ENCODE measurements around the gene CFAP65. TPM values are rescaled to one million over a fixed set of nuclear protein-coding genes. Genes with fewer than 3 reads are reported as not detected.
A peak's percentile ranks its signal among the peaks of the same experiment; 100 is the strongest.

CFAP65 gene
- polyA plus RNA-seq, 3 donors, result 0.11 to 0.37 (median 0.36) TPM

DNA sequence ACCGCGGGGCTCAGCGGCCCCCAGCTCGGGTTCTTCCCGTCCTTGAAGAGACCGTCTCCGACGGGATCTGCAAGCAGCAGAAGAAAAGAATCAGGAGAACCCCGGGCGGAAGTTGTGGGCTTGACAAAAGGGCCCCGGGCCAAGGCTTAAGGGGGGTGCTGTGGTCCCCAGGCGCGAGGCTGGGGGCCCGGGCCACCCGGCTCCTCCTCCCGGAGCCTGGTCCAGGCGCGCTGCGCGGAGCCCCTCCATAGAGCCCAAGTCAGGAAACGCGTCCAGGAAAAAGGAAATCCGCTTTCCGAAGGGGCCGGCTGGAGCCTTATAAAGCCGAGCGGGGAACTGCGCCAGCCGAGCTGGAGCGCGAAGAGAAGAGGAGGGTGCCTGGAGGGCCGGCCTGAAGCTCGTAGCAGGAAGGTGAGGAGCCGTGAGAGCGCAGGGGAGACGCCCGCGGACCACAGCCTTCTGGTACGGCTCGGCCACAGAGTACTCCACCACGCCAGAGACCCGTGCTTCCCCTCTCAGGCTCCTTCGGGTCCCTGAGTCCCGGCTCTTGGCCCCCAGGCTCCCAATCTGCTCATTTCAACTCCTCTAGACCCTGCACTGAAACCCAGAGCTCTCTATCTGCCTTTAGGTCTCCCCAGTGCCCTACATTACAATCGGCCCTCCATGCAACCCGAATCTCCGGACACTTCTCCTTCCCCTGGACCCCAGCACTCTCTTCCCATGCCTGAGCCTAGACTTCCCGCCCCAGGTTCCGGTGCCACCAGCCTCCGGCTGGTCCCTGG is 56.9 kb downstream of the CFAP65 start:
- no peak for DNase-seq (ENCODE audit: extremely low read depth in 1 of 11, low read depth in 9 of 11, low spot score in 4 of 11)

DNA sequence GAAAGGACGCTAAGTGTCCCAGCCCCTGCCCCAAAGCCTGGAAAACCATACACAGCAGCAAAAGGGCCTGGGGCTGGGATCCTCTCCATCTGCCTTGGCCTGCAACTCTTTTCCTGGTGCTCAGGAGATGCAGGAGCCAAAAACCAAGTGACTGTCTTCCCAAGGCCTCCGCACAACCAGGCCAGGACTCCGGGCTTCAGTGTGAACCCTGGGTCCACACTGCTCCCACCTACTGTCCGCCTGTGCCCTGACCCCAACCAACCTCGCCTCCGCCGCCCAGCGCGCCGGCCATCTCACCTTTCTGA is 57.4 kb downstream of the CFAP65 start:
- no peak for DNase-seq (ENCODE audit: extremely low read depth in 1 of 11, low read depth in 9 of 11, low spot score in 4 of 11)

GRCh38 chr2:218983263-218983933 is 57.9 kb downstream of the CFAP65 start:
- no peak for DNase-seq (ENCODE audit: extremely low read depth in 1 of 11, low read depth in 9 of 11, low spot score in 4 of 11)

DNA sequence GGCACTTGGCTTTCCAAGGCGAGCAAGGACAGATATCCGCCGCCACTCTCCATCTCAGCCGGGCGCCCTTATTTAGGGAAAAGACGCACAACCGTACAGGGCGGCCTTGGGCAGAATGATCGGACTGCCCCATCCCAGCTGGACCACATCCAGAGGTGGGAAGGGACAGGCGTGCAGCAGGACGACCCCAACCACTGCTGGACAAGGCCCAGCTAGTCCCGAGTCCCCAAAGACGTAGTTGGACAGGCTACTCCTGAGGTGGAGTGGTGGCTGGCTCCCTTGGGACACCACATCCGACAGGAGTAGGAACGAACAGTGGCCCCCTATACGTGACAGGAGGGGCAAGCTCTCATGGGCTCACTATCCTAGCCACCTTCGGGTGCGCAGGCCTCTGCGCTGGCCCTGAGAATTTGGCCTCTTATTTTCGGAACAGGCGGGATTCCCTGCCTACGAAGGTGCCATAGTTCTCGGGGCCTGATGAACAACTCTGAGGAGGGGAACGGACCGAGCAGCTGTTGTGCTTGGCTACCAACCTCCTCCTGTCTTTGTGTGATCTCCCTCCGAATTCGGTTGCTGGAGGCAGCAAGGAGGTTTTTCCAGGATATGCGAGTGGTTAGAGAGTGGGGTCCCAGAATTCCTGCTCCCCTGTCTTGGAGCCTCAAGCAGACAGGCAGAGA is 58.6 kb downstream of the CFAP65 start:
- DNase-seq (ENCODE audit: extremely low read depth in 1 of 11, low read depth in 9 of 11, low spot score in 4 of 11), result no peak

DNA sequence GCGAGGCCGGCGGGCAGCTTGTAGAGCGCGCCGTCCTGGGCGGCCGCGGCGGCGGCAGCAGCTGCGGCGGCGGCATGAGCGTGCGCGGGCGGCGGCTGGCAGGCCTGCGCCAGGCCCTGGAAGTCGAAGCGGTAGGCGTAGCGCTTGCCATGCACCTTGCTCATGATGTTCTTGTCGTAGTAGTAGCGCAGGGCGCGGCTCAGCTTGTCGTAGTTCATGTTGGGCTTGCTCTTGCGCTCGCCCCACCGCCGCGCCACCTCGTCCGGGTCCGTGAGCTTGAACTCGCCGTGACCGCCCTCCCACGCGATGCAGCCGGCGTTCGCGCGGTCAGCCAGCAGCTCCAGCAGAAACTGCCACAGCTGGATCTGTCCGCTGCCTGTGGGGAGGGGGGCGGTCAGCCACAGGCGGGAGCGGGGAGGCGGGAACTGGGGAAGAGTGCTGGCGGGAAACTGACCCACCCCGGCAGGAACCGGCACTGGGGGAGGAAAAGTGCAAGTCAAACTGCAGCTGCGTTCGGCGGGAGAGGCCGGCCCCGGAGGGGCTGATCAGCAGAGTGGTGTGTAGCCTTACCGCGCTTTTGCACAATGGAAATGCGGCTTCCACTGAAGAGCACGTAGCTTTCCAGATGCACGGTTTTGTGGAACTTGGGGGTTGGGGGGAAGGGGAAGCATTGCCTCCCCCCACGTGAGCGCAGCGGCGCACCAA is 59.3 kb downstream of the CFAP65 start:
- peak in 2 of 11 donors; percentile 30 to 31 for DNase-seq (ENCODE audit: extremely low read depth in 1 of 11, low read depth in 9 of 11, low spot score in 4 of 11)

- no peak for DNase-seq (ENCODE audit: extremely low read depth in 1 of 11, low read depth in 9 of 11, low spot score in 4 of 11)
Measured at GRCh38 chr2:218981390-218981880, 59.9 kb downstream of the CFAP65 start.

- DNase-seq (ENCODE audit: extremely low read depth in 1 of 11, low read depth in 9 of 11, low spot score in 4 of 11), result no peak
Measured at GRCh38 chr2:218980735-218981389, 60.5 kb downstream of the CFAP65 start.

DNA sequence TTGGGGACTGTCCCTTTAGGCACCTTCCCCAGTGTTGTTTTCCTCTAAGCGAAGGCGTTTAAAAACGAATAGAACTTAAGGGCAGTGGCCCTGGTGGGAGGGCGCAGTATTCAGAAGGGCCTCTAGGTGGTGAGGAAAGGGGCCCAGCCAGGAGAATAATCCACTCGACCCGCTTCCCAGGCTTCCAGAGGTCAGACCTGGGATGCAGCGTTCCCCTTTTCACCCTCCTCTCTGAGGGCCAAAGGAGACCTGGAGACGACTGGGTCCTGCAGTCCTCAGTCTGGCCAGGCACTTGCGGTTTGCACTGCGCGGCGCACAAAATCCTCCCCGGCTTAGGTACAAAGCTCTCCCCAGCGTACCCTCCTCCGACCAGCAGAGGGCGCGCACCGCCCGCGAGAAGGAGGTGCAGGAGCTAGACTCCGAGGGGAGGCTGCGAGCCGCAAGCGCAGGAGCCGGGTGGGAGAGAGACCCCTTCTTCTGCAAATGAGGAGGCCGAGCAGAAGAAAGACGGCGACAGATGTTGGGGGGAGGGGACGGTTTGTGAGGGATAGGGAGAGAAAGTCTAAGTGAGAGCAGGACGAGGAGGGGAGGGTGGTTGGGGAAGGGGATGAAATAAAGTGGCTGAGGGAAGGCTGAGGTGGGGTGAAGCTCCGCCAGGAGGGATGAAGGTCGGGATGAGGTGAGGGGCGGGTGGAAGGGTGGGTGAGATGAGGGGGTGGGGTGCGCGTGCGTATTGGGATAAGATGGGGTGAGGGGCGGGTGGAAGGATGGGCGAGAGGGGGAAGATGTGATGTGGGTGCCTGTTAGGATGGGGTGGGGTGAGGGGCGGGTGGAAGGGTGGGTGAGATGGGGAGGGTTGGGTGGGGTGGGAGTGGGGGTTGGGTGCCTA is 61.2 kb downstream of the CFAP65 start:
- DNase-seq (ENCODE audit: extremely low read depth in 1 of 11, low read depth in 9 of 11, low spot score in 4 of 11), result peak in 10 of 11 donors; percentile 61 to 82 (median 74)

- no peak for DNase-seq (ENCODE audit: extremely low read depth in 1 of 11, low read depth in 9 of 11, low spot score in 4 of 11)
Measured at GRCh38 chr2:218975060-218975777, 66.1 kb downstream of the CFAP65 start.

DNA sequence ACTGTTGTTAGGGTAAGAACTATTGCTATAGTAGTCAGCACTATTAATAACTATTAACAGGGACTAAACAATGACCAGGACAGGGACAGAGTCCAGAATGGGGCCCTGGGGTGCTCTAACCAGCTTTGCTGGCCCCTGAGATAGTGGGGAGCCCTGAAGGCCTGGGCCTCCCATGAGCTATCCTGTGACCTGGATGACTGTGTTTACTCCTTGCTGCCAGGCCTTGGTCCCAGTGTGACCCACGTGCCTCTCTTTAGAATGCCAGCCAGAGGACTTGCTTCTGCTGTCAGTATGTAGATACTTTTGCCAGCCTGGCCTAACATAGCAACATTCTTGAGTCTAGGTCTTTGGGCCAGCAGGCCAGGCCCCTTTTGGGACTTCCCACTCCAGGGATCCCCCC is 70.4 kb downstream of the CFAP65 start:
- DNase-seq (ENCODE audit: extremely low read depth in 1 of 11, low read depth in 9 of 11, low spot score in 4 of 11), result no peak

DNA sequence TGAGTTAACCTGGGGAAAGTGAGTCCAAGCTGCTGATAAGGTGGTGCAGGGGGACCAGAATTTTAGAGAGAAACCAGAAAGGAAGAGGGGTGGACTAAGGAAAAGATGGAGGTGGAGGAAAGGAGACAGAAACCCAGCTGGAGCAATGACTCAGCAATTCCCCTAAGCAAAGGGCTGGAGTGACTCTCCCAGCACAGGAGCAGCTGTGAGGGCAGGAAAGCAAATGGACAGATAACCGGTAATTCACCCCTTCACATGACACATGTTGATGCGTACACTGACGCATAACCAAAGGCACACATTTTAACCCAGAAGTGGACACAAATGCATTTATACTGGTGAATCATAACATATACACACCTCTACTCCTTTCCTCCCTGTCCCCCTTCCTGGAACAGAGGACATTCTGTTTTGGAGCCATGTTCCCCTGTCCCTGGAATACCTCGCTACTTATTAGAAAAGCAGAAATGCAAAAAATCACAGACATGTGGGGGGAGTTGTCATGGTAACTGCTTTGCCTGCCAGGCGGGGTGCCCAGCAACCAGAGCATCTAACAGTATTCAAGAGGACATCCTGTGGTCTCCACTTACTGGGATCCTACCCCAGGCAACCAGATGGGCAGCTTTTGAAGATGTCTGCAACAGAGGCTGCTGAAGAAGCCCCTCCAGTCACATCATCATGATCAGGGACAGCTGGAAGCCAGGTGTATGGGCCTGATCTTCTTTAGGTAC is 77.1 kb downstream of the CFAP65 start:
- DNase-seq (ENCODE audit: extremely low read depth in 1 of 11, low read depth in 9 of 11, low spot score in 4 of 11), result no peak

DNA sequence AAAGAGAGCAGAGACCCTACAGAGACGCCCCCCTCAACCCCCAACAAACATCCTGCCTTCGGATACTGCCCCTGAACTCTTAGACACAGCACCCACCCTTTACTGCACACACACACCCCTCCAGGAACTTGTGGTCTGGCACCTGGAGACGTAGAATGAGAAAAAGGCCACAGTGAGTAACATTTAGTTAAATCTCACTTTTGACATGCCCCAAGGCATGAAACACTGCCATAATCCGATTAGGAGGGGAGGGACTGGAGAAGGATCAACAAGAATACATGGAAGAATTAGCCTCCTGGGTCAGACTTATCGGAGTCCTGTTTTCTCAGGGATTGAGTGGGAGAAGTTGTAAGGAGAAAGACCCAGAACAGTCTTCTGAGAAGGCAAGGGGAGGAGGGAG is 77.7 kb downstream of the CFAP65 start:
- no peak for DNase-seq (ENCODE audit: extremely low read depth in 1 of 11, low read depth in 9 of 11, low spot score in 4 of 11)

DNA sequence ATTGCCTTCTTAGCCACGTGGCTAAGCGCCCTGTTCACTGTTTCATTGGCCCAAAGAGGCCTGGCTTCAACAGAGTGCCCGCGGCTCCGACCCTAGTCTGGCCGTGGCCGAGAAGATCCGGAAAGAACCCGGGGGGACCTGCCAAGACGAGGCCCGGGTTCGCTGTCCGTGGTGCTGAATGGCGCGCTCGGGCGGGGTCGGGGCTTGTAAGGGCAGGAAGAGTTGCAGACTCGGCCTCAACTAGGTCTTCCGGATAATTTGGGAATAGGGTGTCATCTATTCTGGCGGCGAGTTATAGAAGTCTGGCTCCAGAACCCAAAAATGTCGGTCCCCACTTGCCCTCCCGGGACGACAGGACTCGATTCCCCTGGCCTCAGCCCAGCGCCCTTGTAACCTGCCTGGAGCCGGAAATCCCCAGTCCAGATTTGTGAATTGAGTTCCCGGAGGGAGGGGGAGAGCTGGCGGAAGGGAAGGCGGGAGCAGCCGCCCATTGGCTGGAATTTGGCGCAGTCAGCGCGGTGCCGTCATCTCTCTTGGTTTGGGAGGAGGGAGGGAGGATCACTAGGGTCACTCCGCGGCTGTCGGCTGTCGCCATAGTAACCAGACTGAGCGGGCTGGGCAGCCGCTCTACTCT is 78.3 kb downstream of the CFAP65 start:
- DNase-seq (ENCODE audit: extremely low read depth in 1 of 11, low read depth in 9 of 11, low spot score in 4 of 11), result peak in 10 of 11 donors; percentile 49 to 84 (median 74)

DNA sequence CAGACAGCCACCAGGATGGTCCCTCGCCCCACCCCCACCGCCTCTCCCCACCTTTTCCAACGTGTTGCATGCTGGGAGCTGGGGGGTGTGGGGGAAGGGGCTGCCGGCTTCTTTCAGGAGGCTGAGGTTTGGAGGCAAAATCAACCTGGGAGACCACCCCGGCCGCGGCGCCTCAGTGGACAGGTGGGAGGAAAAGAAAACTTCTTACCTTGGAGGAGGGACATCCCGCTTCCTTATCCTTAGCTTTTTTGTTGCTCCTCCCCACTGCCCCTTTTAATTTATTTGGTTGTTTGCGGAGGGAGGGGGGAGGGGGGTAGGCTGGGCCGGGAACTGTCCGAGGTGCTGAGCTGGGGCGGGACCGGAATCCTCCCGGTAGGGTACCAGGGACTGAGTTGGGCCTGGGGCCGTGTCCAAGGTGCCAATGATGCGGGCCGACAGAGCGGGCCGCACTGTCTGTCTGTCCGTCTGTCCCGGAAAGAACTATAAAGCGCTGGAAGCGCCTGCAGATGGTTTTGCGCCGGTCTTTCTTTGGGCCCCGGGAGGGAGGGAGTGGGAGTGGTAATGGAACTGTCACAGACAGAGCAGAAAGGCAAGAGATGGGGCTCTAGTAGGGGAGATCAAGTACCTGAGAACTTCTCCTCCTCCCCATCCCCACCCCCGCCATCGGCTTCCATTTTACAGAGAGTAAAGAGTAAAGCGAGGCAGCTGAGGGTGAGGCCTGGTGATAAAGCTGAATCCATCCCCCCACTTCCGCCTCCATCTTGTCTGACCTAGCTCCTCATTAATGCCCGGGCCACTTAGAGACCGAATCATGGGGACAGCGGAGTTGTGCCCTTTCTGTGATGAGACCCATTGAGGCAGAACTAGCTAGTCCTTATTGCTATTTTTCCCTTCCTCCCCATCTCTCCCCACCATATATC is 79.4 kb downstream of the CFAP65 start:
- no peak for DNase-seq (ENCODE audit: extremely low read depth in 1 of 11, low read depth in 9 of 11, low spot score in 4 of 11)

GRCh38 chr2:218961229-218961628 is 80.1 kb downstream of the CFAP65 start:
- DNase-seq (ENCODE audit: extremely low read depth in 1 of 11, low read depth in 9 of 11, low spot score in 4 of 11), result no peak
